IPS-18a (cell line): ENCODE results near the gene ATG7.
"Not testable (repeated sequence)": the region's sequence is repeated elsewhere in the genome, so short reads cannot be mapped to it uniquely, and the experiment has no call there.

Experiments
- H3K27ac ChIP-seq: one replicate; pipeline ENCODE4 v1.5.1; 2013; ENCODE audit warnings: low read length
- H3K27me3 ChIP-seq: one replicate; pipeline ENCODE4 v1.6.1; 2013; ENCODE audit warnings: mild to moderate bottlenecking, low read length; ENCODE audit not compliant: control insufficient read depth, insufficient read depth
- H3K36me3 ChIP-seq: one replicate; pipeline ENCODE4 v1.6.1; 2013; ENCODE audit warnings: low read depth, low read length; ENCODE audit not compliant: control insufficient read depth
- H3K4me1 ChIP-seq: one replicate; pipeline ENCODE4 v1.6.1; 2013; ENCODE audit warnings: low read depth, low read length; ENCODE audit not compliant: control insufficient read depth
- H3K4me3 ChIP-seq: one replicate; pipeline ENCODE4 v1.5.1; 2013; ENCODE audit warnings: low read length
- H3K9ac ChIP-seq: one replicate; pipeline ENCODE4 v1.6.1; 2013; ENCODE audit warnings: mild to moderate bottlenecking, low read length, moderate library complexity
- H3K9me3 ChIP-seq: one replicate; pipeline ENCODE4 v1.6.1; 2013; ENCODE audit warnings: low read depth, low read length; ENCODE audit not compliant: control insufficient read depth

ATG7 gene

DNA sequence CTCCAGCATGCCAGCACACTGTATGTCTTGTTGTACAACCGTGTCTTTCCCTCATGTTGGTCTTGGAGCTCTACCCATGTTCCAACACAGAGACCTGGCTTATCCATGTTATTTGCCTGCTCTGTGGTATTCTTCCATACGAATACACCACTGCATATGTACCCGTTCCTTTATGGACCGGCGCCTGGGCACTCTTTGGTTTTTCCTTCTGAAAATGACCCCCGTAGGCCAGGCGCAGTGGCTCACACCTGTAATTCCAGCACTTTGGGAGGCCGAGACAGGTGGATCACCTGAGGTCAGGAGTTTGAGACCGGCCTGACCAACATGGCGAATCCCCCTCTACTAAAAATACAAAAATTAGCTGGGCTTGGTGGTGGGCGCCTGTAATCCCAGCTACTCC lies 300.5 kb downstream of the ATG7 start:
- not testable (repeated sequence) for H3K36me3 ChIP-seq, H3K4me3 ChIP-seq, H3K27ac ChIP-seq, H3K4me1 ChIP-seq, H3K9ac ChIP-seq, H3K9me3 ChIP-seq, H3K27me3 ChIP-seq

DNA sequence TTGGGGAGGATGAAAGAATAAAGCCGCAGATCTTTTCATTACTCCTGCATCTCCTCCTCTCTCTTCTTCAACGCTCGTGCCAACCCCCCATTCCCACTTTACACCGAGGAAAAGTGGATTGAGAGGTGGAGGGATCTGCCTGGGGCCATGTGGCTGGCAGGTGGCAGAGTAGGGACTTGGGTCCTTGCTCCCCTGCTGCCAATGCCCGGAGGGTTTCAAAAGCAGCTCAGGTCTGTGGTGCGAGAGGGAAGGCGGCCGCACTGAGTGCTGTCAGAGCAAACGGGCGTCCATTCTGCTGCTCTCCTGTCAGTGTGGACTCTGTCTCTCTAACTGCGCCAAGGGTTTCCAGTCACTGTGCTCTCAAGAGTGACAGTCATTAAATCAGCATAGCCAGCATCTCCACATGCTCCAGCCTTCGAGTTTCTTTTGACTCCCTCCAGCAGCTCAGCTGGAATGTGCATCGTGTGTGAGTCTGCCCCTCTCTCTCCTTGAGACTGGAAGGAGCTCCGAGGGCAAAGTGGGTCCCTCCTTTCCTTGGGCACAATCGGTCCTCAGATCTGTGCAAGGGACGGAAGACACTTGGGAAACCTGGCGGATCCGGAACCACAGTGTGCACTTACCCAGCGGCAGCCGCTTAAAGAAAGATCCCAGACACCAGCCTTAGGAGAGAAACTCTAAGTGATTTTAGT lies 302.9 kb downstream of the ATG7 start:
- no peaks in the 10 kb centered on the region for H3K9me3 ChIP-seq
- H3K27me3 ChIP-seq, result no peaks in the 10 kb centered on the region
- no peak overlapping the region for H3K27ac ChIP-seq
- H3K4me3 ChIP-seq, result no peak overlapping the region
- peaks cover 7% of the 10 kb centered on the region for H3K4me1 ChIP-seq
- no peak overlapping the region for H3K9ac ChIP-seq
- no peaks in the 10 kb centered on the region for H3K36me3 ChIP-seq

DNA sequence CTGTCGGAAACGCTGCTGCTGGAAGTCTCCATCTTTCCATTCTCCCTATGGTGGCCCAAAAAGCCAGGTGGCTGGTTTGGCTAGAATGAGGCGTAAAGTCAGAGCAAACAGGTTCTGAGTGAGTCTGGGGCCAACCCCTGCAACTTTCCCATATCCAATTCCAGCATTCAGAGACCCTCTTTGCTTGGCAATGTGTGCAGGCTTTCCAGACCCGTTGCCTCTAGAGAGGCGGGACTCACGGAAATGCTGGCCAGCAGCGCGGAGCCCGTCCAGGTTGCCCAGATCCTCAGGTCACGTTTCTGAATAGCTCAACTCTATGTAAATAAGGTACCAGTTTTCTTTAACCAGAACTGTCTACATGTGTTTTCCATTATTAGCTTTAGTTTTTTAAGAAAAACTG lies 303.5 kb downstream of the ATG7 start:
- H3K9me3 ChIP-seq, result no peaks in the 10 kb centered on the region
- H3K4me1 ChIP-seq, result peaks cover 7% of the 10 kb centered on the region
- no peaks in the 10 kb centered on the region for H3K27me3 ChIP-seq
- no peak overlapping the region for H3K27ac ChIP-seq
- H3K36me3 ChIP-seq, result no peaks in the 10 kb centered on the region
- H3K9ac ChIP-seq, result no peak overlapping the region
- H3K4me3 ChIP-seq, result no peak overlapping the region

DNA sequence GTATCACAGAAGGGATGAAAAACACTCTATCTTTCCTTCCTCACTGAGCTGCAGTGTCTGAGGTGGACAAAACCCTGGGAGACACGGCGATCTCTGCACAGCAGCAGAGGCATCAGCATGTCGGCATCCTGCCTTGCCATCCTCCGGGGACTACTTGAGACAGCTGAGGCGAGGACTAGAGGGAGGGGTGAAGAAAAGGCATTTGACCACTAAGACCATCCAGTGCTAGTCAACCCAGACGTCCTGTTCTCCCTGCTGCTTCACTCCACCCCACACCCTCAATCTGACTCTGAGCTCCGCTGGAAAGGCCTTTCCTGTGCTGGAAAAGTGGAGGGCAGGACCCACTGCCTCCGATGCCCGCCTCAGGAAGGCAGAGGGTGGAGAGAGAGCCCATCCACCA lies 304.3 kb downstream of the ATG7 start:
- no peaks in the 10 kb centered on the region for H3K9me3 ChIP-seq
- H3K4me1 ChIP-seq, result peaks cover 9% of the 10 kb centered on the region
- no peak overlapping the region for H3K27ac ChIP-seq
- no peaks in the 10 kb centered on the region for H3K27me3 ChIP-seq
- H3K9ac ChIP-seq, result no peak overlapping the region
- H3K4me3 ChIP-seq, result no peak overlapping the region
- no peaks in the 10 kb centered on the region for H3K36me3 ChIP-seq

DNA sequence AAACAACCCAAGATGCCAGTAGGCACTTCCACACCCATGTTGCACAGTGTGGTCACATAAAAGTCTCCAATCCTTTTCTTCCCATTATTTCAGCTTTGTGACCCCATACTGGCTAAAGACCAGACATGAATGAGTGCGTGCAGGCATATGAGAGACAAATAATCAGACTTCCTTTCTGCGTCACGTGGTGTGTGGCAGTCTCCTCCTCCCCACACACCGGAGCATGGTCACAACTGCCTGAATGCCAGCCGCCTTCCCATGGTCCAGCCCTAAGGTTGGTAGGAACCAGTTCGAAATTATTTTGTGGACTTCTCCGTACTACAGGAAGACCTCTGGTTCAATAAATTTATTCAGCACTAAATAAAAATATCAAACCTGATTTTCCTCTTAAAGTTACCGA lies 306.0 kb downstream of the ATG7 start:
- H3K4me1 ChIP-seq, result peaks cover 26% of the 10 kb centered on the region
- H3K9ac ChIP-seq, result no peak overlapping the region
- H3K36me3 ChIP-seq, result no peaks in the 10 kb centered on the region
- no peaks in the 10 kb centered on the region for H3K9me3 ChIP-seq
- no peak overlapping the region for H3K4me3 ChIP-seq
- no peak overlapping the region for H3K27ac ChIP-seq
- no peaks in the 10 kb centered on the region for H3K27me3 ChIP-seq

DNA sequence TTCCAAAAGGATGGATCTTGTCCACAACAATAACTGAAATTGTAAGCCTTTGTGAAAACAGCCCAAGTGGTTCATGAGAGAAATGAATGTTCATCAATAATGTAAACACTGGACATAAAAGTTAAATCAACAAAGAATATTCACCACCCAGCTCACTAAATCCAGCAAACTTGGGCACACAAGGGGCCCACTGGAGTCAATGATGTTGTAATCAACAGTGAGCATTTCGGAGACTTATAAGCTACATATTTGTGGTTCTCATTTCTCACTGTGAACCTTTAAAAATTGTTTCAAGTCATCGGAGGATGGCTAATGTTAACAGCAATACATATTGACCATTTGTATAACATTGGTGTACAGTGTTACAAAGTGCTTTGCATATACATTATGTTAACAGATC lies 308.4 kb downstream of the ATG7 start:
- peaks cover 34% of the 10 kb centered on the region for H3K4me1 ChIP-seq
- no peaks in the 10 kb centered on the region for H3K27me3 ChIP-seq
- no peaks in the 10 kb centered on the region for H3K9me3 ChIP-seq
- H3K36me3 ChIP-seq, result no peaks in the 10 kb centered on the region
- no peak overlapping the region for H3K4me3 ChIP-seq
- H3K9ac ChIP-seq, result no peak overlapping the region
- no peak overlapping the region for H3K27ac ChIP-seq

DNA sequence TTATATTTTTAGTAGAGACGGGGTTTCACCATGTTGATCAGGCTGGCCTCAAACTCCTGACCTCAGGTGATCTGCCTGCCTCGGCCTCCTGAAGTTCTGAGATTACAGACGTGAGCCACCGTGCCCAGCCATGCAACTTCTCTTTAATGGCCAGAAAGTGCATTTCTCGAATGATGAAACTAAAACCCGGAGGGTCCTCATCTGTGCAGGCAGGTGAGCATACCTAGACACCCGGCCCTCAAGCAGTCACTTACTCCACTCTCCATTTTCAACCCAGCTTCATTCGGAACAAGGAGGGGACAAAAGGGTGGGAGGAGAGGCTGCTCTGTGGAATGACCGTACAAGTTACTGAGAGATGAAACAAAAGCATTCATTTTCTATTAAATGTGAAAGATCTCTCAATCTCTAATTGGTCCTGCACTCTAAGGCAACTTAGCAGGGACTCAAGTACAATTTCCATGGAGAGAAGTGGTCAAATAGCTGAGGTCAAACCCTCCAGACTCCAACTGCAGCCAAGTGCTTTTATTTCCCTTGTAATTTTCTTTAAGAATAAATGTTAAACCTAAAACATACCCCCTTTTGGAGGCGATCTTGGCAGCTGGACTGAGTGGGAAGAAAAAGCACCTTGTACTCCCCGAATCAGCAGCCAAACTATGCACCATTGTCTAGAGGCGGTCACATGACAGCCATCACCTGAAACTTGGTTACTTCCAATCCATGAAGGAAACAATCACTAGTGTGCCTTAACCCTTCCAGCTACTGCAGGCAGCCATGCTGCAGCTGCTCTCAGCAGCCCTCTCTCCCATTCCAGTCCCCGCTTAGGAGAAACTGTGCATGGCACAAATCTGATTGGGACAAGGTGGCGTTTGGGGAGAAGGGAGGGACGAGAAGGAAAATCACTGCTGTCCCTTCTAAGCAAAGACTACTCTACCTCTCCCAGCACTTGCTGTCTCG lies 309.3 kb downstream of the ATG7 start:
- Histone ChIP-seq H3K9me3 (no peaks in the 10 kb centered on the region), H3K27me3 (no peaks in the 10 kb centered on the region), H3K9ac (peak overlapping the region; percentile 65), H3K27ac (peak overlapping the region; percentile 25), H3K4me1 (peaks cover 27% of the 10 kb centered on the region), H3K36me3 (no peaks in the 10 kb centered on the region), H3K4me3 (peak overlapping the region; percentile 73)

DNA sequence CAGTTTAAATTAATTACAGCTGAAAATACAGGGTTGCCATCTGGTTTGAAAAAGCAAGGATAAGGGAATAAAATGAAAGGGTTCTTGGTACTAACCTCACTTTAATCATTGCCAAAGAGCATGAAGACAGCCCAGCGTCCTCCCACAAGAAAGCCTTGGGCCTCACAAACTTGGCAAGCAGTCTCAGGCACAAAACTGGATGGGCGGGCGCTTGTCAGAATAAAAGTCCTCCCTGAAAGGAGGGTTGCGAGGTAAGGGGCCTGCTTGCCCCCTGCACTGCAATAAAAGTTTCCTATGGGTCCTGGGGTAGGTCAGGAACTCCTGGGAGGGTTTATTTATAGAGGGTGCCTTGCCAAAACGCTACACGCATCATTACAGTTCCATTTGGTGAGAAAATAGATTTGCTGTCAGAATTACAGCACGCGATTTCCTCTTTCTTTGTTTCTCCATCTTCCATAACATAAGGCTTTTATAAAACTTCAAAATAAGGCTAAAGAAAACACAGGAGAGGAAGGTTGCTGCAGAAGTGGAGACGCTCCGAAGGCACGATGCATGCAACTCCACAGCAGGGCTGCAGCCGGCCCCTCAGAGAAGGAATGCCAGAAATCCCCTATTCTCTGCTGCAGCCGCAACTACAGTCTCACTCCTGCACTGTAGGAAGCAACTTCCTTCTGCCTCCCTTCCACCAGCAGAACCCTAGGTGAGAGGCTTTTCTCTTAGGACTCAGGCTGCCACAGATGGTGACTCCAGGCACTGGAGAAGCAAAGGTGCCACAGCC lies 310.2 kb downstream of the ATG7 start:
- H3K27ac ChIP-seq, result peak overlapping the region; percentile 28
- H3K9me3 ChIP-seq, result no peaks in the 10 kb centered on the region
- H3K4me3 ChIP-seq, result peak overlapping the region; percentile 73
- H3K27me3 ChIP-seq, result no peaks in the 10 kb centered on the region
- peaks cover 27% of the 10 kb centered on the region for H3K4me1 ChIP-seq
- H3K9ac ChIP-seq, result peak overlapping the region; percentile 65
- H3K36me3 ChIP-seq, result no peaks in the 10 kb centered on the region

DNA sequence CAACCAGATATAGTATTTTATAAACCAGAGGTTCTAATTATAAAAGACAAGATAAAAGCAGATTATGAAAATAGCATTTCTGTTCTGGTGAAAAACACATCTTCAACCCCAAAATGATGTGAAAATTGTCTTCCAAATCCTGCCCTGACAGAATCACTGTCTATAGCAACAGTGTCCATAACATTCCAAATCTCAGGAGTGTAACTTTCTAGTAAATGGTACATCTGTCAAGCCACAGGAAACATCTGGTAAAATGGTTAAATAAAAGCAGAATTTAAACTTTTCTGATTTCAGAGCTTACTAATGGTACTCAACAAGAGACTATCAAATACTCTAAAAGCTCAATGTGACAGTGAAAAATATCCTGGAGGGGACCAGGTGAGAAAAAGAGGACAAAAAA lies 311.0 kb downstream of the ATG7 start:
- Histone ChIP-seq H3K27ac (peak overlapping the region; percentile 28), H3K4me3 (peak overlapping the region; percentile 73), H3K27me3 (no peaks in the 10 kb centered on the region), H3K9ac (peak overlapping the region; percentile 65), H3K4me1 (peaks cover 27% of the 10 kb centered on the region), H3K9me3 (no peaks in the 10 kb centered on the region), H3K36me3 (no peaks in the 10 kb centered on the region)

DNA sequence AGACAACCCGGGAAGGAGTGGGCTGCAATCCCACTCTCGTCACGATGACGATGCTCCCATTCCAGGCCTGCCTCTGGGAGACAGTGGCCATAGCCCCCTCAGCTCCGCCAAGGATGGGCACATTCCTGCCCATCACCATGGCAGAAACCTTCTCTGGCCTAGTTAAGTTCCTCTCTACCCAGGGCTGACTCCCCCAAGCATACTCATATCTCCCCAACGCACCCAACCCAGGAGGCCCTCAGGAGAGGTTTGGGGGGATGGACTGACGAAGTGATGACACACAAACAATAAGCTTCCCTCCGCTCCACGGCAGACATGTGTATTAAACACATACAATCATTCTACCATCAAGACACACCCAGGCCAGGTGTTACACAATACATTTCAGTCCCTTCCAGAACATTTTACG lies 311.4 kb downstream of the ATG7 start:
- Histone ChIP-seq H3K4me1 (peaks cover 27% of the 10 kb centered on the region), H3K9me3 (no peaks in the 10 kb centered on the region), H3K4me3 (no peak overlapping the region), H3K9ac (peak overlapping the region; percentile 65), H3K27ac (no peak overlapping the region), H3K27me3 (no peaks in the 10 kb centered on the region), H3K36me3 (no peaks in the 10 kb centered on the region)

DNA sequence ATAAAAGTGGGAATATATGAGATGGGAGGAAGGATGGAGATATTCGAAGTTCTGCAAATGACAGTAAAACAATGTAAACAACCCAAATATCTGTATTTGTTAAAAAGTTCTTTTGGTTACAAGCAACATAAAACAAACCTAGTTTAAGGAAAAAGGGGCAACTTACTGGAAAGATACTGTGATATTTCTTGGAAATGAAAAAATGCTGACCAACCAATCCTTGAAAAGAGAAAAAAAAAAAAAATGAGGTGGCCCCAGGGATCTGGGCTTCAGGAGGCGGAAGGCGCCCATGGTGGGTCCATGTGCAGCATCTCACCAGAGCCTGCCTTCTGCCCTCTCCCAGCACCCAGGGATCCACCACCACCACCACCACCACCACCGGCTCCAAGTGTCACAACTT lies 312.4 kb downstream of the ATG7 start:
- H3K9ac ChIP-seq, result no peak overlapping the region
- H3K4me3 ChIP-seq, result no peak overlapping the region
- H3K36me3 ChIP-seq, result no peaks in the 10 kb centered on the region
- no peak overlapping the region for H3K27ac ChIP-seq
- peaks cover 27% of the 10 kb centered on the region for H3K4me1 ChIP-seq
- no peaks in the 10 kb centered on the region for H3K27me3 ChIP-seq
- H3K9me3 ChIP-seq, result no peaks in the 10 kb centered on the region
